ENCODE measurements around the gene ARHGAP23. TPM values are rescaled to one million over a fixed set of nuclear protein-coding genes. Genes with fewer than 3 reads are reported as not detected.

Gene ARHGAP23
- total RNA-seq, 1 donor from 2014 or later = 28.4 TPM

GRCh38 chr17:38461683-38462082 is 33.4 kb downstream of the ARHGAP23 start:
- DNase-seq (ENCODE audit: low read depth) = no peak
- TF ChIP-seq, protein P1, sequence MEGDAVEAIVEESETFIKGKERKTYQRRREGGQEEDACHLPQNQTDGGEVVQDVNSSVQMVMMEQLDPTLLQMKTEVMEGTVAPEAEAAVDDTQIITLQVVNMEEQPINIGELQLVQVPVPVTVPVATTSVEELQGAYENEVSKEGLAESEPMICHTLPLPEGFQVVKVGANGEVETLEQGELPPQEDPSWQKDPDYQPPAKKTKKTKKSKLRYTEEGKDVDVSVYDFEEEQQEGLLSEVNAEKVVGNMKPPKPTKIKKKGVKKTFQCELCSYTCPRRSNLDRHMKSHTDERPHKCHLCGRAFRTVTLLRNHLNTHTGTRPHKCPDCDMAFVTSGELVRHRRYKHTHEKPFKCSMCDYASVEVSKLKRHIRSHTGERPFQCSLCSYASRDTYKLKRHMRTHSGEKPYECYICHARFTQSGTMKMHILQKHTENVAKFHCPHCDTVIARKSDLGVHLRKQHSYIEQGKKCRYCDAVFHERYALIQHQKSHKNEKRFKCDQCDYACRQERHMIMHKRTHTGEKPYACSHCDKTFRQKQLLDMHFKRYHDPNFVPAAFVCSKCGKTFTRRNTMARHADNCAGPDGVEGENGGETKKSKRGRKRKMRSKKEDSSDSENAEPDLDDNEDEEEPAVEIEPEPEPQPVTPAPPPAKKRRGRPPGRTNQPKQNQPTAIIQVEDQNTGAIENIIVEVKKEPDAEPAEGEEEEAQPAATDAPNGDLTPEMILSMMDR (conservative IDR thresholded peaks at IDR 0.05; ENCODE audit: low read depth, low read length) = no peak

GRCh38 chr17:38463451-38463858 is 35.2 kb downstream of the ARHGAP23 start:
- TF ChIP-seq, protein P1 (conservative IDR thresholded peaks at IDR 0.05; ENCODE audit: low read depth, low read length) = no peak
- no peak overlapping the region for H3K4me3 ChIP-seq (ENCODE audit: low read depth, low read length)
- DNase-seq (ENCODE audit: low read depth) = no peak

More at GRCh38 chr17:38461683-38462082, 33.4 kb downstream of the ARHGAP23 start:
- H3K4me3 ChIP-seq (ENCODE audit: low read depth, low read length) = no peak overlapping the region

DNA sequence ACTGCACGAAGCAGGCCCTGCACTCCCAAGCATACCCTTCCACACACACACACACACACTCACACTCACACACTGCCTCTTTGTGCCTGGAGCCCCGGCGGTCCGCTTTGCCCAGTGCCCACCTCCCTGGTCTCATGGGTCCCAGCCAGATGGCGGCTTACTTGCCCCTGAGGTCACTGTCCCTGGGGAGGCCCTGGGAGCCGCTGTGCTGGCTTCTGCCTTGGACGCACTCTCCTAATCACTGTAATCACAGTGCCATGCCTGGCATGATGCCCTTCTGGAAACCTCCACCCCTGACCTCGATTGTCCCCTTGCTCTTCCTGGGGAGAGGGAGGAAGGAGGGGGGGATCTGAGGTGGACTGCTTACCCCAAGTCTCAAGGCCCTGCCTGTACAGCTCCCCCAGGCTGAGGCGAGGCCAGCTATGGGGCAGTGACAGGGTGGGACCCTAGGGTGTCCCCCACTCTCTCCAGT is 36.0 kb downstream of the ARHGAP23 start:
- DNase-seq (ENCODE audit: low read depth) = no peak
- TF ChIP-seq, protein P1 (conservative IDR thresholded peaks at IDR 0.05; ENCODE audit: low read depth, low read length) = no peak
- H3K4me3 ChIP-seq (ENCODE audit: low read depth, low read length) = no peak overlapping the region

DNA sequence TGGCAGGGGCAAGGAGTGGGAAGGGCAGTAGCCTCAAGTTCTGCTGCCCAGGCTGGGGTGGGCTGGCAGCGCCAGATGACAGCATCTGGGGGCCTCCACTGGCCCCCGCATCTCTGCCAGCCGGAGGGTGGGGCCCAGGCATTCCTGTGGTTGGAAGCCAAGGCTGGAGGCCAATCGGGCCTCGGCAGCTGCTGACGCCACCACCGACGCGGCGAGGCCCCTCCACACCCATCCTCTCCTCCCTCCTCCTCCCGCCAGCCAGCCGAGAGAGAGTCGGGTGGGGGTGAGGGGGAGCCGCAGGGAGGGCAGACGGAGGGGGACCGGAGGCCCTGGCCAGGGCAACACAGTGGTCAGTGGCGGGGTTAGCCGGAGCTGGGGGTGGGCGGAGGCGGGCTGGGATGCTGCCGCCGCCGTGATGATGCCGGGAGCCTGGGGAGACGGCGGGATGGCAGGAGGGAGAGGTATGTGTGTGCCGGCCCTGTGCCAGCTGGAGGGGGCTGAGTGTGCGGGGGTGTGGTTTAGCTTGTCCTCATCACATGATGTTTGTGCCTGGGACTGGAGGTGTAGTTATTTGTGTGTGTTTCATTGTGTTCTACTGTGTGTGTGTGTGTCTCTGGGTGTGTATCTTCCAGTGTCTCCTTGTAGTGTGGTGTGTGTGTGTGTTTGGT is 36.6 kb downstream of the ARHGAP23 start:
- H3K4me3 ChIP-seq (ENCODE audit: low read depth, low read length) = peak overlapping the region; percentile 11
- TF ChIP-seq, protein P1 (conservative IDR thresholded peaks at IDR 0.05; ENCODE audit: low read depth, low read length) = no peak
- DNase-seq (ENCODE audit: low read depth) = no peak

DNA sequence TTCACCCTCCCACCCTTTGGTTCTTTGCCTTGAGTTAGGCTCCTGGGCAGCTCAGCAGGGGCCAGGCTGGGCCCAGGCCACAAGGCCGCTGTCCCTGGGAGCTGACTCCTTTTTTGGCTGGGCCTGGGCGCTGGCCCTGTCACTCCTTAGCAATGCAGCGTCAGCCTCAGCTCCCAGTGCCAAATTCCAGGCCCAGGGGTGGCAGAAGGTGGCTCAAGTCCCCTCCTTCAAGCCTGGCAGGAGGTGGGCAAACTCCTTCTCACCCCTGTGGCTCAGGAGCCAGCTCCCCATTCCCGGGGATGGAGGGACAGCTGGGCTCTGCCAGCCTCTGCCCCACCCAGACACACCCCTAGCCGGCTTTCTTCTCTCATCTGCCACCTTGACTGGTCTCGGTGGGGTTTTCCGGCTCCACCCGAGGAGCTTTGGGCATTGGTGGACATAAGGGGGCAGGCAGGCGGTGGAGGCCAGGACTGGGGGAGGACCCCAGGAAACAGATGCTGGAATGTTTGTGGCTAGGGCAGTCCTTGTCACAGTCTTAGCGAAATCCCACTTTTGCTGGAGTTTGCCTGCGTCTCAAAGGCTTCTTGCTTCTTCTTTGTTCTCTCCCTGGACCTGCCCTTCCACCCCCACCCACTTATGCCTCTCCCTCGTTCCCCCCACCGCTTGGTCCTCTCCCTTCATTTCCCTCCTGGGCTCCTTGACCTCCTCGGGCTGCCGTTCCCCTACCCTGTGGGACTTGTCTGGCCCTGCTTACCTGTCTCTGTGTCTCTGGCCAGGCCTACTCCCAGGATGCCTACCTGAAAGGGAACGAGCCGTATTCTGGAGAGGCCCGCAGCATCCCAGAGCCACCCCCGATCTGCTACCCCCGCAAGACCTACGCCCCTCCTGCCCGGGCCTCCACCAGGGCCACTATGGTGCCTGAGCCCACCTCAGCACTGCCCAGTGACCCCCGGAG is 37.4 kb downstream of the ARHGAP23 start:
- DNase-seq (ENCODE audit: low read depth) = no peak
- TF ChIP-seq, protein P1 (conservative IDR thresholded peaks at IDR 0.05; ENCODE audit: low read depth, low read length) = no peak
- peak overlapping the region; percentile 11 for H3K4me3 ChIP-seq (ENCODE audit: low read depth, low read length)

DNA sequence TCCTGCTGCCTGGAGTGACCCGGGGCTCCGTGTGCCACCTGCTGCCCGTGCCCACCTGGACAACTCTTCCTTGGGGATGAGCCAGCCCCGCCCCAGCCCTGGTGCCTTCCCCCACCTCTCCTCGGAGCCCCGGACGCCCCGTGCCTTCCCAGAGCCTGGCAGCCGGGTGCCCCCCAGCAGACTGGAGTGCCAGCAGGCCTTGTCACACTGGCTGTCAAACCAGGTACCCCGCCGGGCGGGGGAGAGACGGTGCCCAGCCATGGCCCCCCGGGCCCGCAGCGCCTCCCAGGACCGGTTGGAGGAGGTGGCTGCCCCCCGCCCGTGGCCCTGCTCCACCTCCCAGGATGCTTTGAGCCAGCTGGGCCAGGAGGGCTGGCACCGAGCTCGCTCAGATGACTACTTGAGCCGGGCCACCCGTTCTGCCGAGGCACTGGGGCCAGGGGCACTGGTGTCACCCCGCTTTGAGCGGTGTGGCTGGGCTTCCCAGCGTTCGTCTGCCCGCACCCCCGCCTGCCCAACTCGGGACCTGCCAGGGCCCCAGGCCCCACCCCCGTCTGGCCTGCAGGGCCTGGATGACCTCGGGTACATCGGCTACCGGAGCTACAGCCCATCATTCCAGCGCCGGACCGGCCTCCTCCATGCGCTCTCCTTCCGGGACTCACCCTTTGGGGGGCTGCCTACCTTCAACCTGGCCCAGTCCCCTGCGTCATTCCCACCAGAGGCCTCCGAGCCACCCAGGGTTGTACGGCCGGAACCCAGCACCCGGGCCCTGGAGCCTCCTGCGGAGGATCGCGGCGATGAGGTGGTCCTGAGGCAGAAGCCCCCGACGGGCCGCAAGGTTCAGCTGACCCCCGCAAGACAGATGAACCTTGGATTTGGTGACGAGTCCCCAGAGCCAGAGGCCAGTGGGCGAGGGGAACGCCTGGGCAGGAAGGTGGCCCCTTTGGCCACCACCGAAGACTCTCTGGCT is 38.4 kb downstream of the ARHGAP23 start:
- no peak overlapping the region for H3K4me3 ChIP-seq (ENCODE audit: low read depth, low read length)

More for the DNA sequence above, 38.4 kb downstream of the ARHGAP23 start:
- TF ChIP-seq, protein P1 (conservative IDR thresholded peaks at IDR 0.05; ENCODE audit: low read depth, low read length) = no peak
- no peak for DNase-seq (ENCODE audit: low read depth)
